NCI-H82 treated with DMSO at 0.1 percent for 48 hours (cell line): ENCODE data around the gene DPEP2.
"Not testable (repeated sequence)": the region's sequence is repeated elsewhere in the genome, so short reads cannot be mapped to it uniquely, and the experiment has no call there.

Experiments
- DNase-seq: peaks from one replicate; lab custom pipeline; 2025; ENCODE audit not compliant: unreplicated experiment; lab: John Stamatoyannopoulos, UW

The DPEP2 gene

GRCh38 chr16:67939507-67940445 lies 59.5 kb downstream of the DPEP2 start:
- DNase-seq = no peak

DNA sequence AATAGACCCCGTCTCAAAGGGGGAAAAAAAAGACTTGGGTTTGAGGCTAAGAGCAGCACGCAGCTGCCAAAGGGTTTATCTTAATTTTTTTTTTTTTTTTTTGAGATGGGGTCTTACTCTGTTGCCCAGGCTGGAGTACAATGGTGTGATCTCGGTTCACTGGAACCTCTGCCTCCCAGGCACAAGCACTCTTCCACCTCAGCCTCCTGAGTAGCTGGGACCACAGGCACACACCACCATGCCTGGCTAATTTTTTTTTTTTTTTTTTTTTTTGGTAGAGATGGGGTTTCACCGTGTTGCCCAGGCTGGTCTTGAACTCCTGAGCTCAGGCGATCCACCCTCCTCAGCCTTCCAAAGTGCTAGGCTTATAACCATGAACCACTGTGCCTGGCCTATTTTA lies 61.6 kb downstream of the DPEP2 start:
- DNase-seq = not testable (repeated sequence)
